Activated CD8-positive, alpha-beta memory T cell treated with anti-CD3 and anti-CD28 coated beads for 24 hours (primary cell): Measurements from ENCODE around the gene SUCLG2.

ENCODE experiments used
- DNase-seq: peaks from one replicate; pipeline ENCODE4 v3.0.0-alpha.2; 2020

The SUCLG2 gene

DNA sequence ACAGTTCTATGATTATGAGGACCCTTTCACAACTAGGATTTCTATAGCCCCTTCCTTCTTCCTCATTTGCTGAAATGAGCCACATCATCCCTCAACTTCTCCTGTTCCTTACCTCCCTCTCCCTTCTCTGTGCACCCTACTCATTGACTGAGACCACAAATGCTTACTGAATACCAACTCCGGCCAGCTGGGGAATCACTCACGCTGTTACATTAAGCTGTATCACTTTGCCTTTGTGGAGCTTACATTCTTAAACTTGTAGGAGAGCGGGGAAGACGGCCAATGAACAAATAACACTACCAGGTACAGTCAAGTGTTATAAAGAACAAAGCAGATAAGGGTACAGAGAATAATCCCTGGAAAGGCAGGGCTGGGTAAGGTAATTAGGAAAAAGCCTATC lies 5.7 kb downstream of the SUCLG2 start:
- DNase-seq: no peak

DNA sequence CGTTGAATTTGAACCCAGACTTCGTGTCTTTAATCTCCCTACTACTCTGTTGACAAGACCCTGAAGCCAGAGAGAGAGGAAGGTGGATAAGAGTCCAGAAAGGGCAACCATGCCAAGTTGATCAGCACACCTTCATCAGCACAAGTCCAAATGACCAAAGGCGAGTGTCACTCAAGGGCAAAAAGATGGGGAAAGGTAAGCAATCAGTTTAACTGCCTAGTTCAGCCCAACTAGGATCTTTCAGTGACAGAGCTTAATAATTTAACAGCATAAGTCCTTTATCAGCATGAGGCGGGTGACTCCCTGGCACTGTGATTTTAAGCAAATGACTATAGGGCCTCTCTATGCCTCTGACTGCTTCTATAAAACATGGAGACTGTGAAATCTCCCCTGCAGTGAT lies 6.2 kb downstream of the SUCLG2 start:
- DNase-seq: no peak

- no peak for DNase-seq
These were observed 7.0 kb downstream of the SUCLG2 start for GRCh38 chr3:67647390-67647878.

DNA sequence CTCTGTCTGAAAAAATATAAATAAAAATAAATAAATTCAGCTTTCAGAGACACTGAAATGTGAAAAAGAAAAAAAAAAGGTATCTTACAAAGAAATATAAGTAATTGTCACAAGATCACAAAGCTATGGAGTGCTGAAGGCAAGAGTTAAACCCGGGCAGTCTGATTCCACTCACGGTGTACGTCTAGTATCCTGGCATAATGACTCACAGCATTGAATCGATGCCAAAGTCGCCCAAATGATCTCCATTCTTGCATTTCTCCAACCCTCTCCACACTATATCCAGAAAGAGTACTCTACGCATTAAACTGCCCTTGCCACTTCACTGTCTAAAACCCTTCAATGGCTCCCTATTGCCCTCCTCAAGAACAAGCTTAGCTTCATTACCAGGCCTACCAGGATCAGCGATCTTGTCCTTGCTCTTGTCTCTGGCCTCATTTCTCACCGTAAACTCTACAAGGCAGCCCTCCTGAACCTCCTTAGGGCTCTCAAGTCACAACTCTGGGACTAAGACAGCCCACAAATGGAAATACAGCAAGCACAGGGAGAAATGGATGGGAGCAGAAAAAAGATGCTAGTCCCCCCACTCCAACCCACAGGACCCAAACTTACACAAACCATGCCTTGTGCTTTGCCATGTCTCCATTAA lies 7.7 kb downstream of the SUCLG2 start:
- no peak for DNase-seq

- no peak for DNase-seq
These were observed 9.6 kb downstream of the SUCLG2 start for GRCh38 chr3:67644827-67645226.

DNA sequence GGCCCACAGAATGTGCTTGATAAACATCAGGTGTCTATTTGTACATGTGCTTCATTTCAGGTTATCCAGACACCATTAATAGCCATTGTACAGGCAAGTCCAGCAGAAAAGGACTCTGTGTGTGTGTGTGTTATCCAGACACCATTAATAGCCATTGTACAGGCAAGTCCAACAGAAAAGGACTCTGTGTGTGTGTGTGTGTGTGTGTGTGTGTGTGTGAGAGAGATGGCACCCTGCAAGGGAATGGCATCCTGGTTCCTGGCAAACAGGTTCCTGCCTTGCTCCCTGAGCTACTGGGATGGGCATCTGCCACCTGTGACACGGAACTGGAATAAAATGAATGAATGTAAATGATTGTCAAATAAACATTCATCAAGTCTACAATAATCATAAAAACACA lies 11.7 kb downstream of the SUCLG2 start:
- DNase-seq: no peak

DNA sequence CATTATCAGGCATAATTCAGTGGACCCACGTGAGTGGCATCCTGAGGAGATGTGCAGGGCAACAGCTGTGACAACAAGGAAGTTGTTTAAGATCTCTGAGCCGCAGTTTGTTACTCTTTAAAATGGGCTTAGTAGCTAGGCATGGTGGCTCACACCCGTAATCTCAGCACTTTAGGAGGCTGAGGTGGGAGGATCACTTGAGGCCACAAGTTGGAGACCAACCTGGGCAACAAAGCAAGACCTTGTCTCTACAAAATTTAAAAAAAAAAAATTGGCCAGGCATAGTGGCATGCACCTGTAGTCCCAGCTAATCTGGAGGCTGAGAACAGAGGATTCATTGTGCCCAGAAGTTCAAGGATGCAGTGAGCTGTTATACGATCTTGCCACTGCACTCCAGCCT lies 12.2 kb downstream of the SUCLG2 start:
- no peak for DNase-seq

GRCh38 chr3:67641451-67641850 lies 13.0 kb downstream of the SUCLG2 start:
- DNase-seq: no peak

DNA sequence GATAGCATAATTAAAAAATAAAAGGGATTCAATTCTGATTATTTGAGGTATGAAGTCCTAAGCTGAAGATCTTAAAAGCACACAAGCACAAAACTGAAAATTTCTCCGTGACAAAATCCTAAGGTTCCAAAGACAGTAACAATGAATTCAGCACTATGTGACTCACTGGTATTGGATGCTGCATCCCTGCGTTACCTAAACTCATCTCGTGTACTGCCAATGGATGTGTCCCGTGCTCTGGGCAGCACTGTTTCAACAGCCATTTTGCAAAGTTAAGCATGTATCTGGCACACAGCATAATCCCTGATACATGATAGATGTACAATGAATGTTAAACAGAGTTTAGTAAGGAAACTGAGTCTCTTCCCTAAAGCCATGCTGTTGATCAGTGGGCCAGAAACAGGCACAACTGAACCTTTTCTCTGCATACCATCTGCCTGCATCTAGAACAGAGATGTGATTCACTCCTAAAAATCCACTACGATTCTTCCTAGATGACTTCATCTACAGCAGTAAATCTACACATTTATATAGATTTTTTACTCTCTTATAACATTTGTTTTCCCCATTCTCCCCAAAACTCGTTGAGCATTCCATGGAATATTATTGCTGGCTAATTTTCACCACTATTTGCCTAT lies 14.3 kb downstream of the SUCLG2 start:
- no peak for DNase-seq

- no peak for DNase-seq
These were observed 17.0 kb downstream of the SUCLG2 start for GRCh38 chr3:67637255-67637900.

- no peak for DNase-seq
These were observed 18.6 kb downstream of the SUCLG2 start for GRCh38 chr3:67635806-67636205.

- no peak for DNase-seq
These were observed 19.2 kb downstream of the SUCLG2 start for GRCh38 chr3:67635257-67635656.

GRCh38 chr3:67630666-67631362 lies 23.6 kb downstream of the SUCLG2 start:
- DNase-seq: no peak

DNA sequence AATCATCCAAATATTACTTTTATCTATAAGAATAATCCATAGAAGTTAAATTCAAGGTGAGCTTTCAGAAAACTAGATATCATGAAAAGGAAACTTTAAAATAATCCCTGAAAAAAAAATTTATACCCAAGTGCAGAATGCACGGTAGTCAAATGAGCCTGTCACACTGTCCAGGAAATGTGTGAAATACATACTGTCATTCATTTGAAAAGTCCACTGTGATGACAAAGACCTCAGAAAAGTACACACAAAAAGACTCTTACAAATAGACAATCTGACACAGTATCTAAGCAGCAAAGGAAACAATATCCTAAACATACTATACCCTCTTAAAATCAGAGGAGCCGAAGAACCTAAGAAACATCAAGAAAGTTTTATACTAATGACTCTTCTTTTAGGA lies 29.7 kb downstream of the SUCLG2 start:
- no peak for DNase-seq

GRCh38 chr3:67624078-67624477 lies 30.3 kb downstream of the SUCLG2 start:
- DNase-seq: no peak

DNA sequence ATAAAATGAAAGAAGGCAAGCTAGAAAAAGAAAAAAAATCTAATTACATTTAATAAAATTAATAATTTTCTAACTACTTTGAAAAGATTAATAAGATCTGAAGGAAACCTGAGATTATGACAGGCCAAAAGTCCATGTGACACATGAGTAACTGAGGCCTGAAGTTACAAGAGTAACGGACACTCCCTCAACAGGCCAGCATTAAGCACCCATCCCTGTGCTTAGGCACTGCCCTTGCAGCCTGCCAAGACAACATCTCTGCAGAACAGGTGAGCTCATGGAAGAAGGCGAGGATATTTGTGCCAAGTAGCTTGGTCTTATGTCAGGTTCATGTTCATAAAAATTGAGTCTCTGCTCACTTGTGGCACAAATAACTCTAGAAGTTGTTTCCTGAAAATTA lies 31.8 kb downstream of the SUCLG2 start:
- DNase-seq: no peak

DNA sequence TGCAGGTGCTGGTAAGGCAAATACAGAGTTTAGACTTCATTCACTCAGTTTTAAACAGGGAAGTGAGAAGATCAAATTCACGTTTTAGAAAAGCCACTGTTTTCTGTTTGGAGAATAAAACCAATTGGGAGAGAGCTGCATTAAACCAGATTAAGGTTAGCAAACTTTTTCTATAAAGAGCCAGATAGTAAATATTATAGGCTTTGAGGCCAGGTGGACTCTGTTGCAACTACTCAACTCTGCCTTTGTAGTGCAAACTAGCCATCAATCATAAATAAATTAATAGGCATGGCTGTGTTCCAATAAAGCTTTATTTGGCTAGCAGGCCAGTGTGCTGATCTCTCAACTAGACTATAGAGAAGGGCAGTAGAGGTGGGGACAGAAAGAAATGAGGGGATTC lies 33.5 kb downstream of the SUCLG2 start:
- no peak for DNase-seq

- DNase-seq: no peak
These were observed 34.4 kb downstream of the SUCLG2 start for GRCh38 chr3:67619991-67620390.

DNA sequence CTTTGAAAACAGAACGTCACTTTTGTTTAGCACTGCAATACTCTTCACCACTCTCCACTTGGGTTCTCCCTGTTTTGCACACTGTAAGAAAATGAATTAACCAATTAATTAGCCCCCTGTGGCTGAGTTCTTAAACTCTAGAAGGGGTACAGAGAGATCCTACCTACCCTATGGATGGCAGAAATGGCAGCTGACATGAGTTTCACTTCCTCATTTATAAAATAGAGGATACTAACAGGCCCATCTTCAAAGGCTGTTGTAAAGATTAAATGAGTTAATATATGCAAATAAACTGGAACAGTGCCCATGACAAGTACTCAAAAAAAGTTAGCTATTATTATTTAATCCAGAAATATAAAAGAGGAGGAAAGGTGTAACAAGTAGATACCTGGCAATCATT lies 36.9 kb downstream of the SUCLG2 start:
- no peak for DNase-seq

GRCh38 chr3:67616046-67616445 lies 38.4 kb downstream of the SUCLG2 start:
- no peak for DNase-seq

DNA sequence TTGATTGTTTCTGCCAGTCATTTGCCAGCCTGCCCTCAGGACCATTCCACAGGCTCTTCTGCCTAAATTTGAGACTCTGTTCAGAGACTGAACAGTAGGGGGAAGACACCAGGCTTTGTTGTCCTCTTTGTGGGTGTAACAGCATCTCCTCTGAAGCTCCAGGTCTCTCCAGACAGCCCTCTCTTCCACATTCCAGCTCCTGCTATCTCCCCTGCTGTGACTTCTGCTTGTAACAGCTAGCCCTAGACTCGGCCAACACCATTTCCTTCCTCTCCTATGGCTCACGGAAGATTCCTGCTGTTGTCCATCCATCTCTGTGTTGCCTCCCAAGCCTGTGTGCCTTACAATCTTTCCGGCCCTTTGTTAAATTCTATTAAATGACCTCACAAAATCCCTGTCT lies 40.2 kb downstream of the SUCLG2 start:
- no peak for DNase-seq

DNA sequence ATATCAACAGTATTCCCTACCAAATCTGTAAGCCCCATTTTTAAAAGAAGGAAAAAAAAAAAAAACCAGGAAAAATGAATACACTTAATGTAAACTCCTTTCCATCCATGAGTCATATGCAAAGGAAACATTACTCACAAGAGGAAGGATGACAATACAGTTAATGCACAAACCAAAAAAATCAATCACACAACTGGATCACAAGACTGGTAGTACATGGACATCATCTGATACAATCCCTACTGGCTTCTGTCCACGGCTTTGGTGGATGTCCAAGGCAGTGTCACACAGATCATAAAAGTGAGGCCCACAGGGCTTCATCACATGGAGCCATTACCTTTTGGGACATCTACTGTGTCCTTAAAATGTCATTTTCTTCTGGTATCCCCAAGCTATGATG lies 44.0 kb downstream of the SUCLG2 start:
- no peak for DNase-seq

DNA sequence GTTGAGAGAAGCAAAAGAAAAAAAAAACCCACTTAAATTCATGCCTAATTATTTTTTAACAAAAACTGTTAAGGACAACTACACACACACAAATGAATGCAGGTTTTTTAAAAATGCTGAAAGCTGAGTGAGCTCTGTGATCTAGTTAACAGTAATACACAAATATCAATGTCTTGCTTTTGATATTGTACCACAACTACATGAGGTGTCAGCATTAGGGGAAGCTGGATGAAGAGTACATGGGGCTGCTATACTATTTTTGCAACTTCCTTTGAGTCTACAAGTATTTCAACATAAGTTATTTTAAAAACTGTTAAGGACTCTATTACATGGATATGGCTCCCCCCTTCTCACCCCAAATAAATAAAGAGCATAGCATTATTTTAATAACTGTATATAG lies 44.7 kb downstream of the SUCLG2 start:
- no peak for DNase-seq

DNA sequence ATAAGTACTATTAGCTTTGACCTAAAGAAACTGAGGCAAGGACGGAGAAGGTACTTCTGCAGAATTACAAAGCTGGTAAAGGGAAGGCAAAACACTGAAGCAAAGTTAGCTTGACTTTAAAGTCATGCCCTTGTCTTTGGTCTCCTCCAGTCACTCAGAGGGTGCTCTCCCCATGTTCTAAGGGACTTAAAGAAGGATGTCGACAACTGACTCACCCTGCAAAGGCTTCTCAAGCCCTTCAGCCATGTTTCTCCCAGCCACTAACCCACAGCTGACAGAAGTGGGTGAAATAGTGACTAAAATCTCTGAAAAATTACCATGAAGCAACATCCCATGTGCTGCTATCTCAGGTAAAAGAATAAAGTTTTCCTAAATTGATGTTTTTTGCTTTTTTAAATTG lies 46.4 kb downstream of the SUCLG2 start:
- DNase-seq: no peak
